AG10803 (cell line): ENCODE results near the gene HNF1A.

Source experiments
- DNase-seq: peaks from one replicate; pipeline ENCODE4 v3.0.0; 2010; ENCODE audit warnings: low read depth
- H3K4me3 ChIP-seq: 2 replicates; pipeline ENCODE4 v1.5.1; 2011; ENCODE audit warnings: mild to moderate bottlenecking, low read length, control low read depth
- TF ChIP-seq, protein P1 (sequence below): conservative IDR thresholded peaks from 2 replicates; pipeline ENCODE4 v1.5.1; 2011; ENCODE audit warnings: mild to moderate bottlenecking, low read length, control low read depth, inconsistent platforms

HNF1A gene

DNA sequence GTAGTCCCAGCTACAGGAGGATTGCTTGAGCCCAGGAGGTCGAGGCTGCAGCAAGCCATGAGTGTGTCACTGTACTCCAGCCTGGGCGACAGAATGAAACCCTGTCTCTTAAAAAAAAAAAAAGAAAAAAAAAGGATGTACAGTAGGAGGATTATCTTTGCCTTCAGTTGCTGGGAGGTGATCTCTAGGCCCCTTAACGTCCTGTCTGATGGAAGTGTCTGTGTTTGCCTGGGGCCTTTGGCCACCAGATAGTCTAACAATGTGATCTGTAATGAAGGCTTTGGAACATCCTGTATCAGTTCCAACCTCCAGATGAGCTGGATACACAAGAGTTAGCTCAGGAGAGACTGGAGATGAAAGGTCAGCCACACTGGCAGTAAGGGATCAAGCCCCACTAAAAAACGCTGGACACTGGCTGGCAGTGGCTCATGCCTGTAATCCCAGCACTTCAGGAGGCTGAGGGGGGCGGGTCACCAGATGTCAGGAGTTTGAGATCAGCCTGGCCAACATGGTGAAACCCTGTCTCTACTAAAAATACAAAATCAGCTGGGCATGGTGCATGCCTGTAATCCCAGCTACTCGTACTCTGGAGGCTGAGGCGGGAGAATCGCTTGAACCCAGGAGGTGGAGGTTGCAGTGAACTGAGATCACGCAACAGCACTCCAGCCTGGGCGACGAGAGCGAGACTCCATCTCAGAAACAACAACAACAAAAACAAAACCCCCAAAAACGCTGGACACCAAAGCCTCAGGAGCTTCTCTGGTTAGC, 19.0 kb upstream of the HNF1A start:
- no peak for DNase-seq
- no peak overlapping the region for H3K4me3 ChIP-seq
- TF ChIP-seq, protein P1, sequence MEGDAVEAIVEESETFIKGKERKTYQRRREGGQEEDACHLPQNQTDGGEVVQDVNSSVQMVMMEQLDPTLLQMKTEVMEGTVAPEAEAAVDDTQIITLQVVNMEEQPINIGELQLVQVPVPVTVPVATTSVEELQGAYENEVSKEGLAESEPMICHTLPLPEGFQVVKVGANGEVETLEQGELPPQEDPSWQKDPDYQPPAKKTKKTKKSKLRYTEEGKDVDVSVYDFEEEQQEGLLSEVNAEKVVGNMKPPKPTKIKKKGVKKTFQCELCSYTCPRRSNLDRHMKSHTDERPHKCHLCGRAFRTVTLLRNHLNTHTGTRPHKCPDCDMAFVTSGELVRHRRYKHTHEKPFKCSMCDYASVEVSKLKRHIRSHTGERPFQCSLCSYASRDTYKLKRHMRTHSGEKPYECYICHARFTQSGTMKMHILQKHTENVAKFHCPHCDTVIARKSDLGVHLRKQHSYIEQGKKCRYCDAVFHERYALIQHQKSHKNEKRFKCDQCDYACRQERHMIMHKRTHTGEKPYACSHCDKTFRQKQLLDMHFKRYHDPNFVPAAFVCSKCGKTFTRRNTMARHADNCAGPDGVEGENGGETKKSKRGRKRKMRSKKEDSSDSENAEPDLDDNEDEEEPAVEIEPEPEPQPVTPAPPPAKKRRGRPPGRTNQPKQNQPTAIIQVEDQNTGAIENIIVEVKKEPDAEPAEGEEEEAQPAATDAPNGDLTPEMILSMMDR: no peak

DNA sequence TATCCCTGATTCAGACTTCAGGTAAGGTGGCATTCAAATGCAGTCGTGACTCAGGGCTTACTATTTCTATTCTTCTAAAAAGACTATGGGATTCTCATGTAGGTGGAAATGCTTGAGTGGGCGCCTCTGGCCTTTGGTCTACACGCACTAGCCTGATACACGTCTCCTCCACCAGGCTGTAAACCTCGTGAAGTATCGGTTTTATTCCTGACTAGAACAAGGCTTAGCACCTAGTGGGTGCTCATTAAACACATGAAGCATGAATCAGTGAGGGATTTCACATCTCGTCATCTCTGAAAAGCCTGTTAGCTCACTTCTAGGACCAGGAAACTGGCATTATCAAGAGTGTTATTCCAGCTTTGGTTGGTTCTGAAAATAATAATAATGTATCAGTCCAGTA, 17.7 kb upstream of the HNF1A start:
- DNase-seq: no peak
- TF ChIP-seq, protein P1: no peak
- H3K4me3 ChIP-seq: no peak overlapping the region

DNA sequence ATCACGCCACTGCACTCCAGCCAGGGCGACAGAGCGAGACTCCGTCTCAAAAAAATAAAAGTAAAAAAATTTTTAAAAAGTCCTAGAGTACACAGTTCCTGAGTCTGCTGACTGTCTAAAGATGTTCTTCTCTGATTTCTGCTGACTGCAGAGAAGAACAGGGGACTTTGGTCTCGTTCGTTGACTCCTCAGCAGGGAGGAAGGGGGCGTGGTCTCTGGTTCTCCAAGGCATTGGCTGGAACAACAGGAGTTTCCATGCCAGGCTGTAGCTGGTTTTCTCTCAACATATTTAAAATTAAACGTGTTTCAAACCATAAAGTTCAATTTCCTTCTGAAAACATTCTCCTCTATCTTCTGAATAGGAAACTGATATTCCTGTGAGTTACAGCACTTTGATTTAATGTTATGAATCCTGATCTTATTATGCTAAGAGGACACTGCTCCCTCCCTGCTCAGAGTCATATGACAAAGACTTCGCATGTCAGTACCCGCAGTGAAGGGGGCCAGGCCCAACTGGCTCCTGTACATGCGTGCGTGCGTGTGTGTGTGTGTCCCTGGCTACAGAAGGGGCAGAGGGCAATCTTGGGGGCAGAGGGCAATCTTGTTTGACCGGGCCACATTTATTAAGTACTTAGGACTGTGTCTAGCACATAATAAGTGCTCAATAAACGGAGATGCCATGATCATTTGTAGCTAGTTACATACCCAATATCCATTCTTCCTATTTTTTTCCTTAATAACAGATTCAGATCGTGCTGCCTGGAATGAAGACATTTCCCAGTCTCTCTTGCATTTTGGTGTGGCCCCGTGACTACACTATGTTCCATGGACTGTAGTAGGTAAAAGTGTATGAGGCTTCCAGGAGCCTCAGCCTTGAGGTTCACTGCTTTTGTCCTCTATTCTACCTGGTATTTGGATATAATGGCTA, 16.5 kb upstream of the HNF1A start:
- DNase-seq: no peak
- no peak overlapping the region for H3K4me3 ChIP-seq
- TF ChIP-seq, protein P1: no peak

DNA sequence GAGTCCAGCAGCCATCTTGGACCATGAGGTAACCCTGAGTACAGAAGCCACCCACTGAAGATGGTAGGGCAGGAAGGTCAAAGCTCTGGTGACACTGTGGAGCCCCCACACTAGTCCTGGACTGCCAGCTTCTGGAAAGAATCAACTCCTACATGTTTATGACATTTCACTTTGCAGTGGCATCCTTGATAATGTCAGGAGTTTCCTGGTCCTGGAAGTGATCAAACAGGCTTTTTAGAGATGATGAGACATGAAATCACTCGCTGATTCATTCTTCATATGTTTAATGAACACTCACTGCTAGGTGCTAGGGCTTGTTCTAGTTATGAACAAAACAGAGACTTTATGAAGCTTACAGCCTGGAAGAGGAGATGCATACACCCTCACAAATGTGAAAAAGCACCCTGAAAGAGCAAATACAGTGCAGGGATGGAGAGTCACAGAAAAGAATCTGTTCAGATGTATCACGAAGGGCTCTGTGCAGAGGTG, 15.8 kb upstream of the HNF1A start:
- no peak overlapping the region for H3K4me3 ChIP-seq
- TF ChIP-seq, protein P1: no peak
- DNase-seq: no peak

DNA sequence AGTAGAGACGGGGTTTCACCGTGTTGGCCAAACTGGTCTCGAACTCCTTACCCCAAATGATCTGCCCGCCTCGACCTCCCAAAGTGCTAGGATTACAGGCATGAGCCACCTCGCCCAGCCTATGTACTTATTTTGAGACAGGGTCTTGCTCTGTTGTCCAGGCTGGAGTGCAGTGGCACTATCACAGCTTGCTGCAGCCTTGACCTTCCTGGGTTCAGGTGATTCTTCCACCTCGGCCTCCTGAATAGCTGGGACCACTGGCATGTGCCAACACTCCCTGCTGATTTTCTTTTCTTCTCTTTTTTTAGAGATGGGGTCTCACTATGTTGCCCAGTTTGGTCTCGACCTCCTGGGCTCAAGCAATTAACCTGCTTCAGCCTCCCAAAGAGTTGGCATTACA, 14.0 kb upstream of the HNF1A start:
- TF ChIP-seq, protein P1: no peak
- no peak overlapping the region for H3K4me3 ChIP-seq
- no peak for DNase-seq

DNA sequence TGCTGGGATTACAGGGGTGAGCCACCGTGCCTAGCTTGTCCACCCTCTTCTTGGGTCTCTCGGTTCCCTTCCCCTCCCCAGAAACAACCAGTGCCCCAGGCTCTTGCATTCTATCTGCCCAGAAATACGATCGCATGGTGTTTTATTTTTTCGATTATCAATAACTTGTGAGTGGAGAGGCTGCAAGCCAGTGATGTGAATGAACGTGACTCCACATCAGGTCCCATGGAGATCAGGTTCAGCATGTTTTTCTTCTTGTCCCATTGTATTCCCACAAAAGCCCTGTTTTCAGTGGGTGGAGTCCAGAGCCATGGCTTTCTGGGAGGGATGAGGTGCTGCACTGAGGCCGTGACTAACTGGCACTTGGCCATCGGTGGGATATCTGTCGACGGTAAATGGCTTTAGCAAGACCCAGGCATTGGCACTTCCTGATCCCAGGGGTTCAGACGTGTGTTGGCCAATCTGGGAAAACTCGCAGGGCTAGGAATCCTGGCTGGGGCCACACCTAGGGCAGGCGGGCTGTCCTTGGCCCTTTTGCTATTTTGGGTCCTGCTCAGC, 12.7 kb upstream of the HNF1A start:
- TF ChIP-seq, protein P1: no peak
- no peak overlapping the region for H3K4me3 ChIP-seq
- DNase-seq: no peak
